Activated T-helper 2 cell treated with anti-CD3 and anti-CD28 coated beads, Interferon-gamma antibody, Interleukin-2, Interleukin-4, amounts not matched to agents 10 μg/mL and 5 μg/mL and 100 μg/mL, durations not matched to agents 14 hours and 24 hours and 36 hours (primary cell): ENCODE results near the gene ZNF792. TPM values are rescaled to one million over a fixed set of nuclear protein-coding genes. Genes with fewer than 3 reads are reported as not detected.
"Not testable (repeated sequence)": the region's sequence is repeated elsewhere in the genome, so short reads cannot be mapped to it uniquely, and the experiment has no call there.

Experiments
- DNase-seq: peaks from one replicate; pipeline ENCODE4 v3.0.0; 2021; ENCODE audit warnings: low spot score
- H3K27ac Mint-ChIP-seq: one replicate; pipeline ENCODE4 v1.8.0; 2021; ENCODE audit warnings: mixed read lengths
- H3K27me3 Mint-ChIP-seq: one replicate; pipeline ENCODE4 v1.8.0; 2021; ENCODE audit warnings: low read depth, mixed read lengths
- H3K36me3 Mint-ChIP-seq: one replicate; pipeline ENCODE4 v1.8.0; 2021; ENCODE audit warnings: low read depth, mixed read lengths
- H3K4me1 Mint-ChIP-seq: one replicate; pipeline ENCODE4 v1.8.0; 2021; ENCODE audit warnings: low read depth, mixed read lengths
- H3K4me3 Mint-ChIP-seq: one replicate; pipeline ENCODE4 v1.8.0; 2021; ENCODE audit warnings: low read depth, mild to moderate bottlenecking, moderate library complexity, mixed read lengths
- H3K9me3 Mint-ChIP-seq: one replicate; pipeline ENCODE4 v1.8.0; 2021; ENCODE audit warnings: mixed read lengths
- intact Hi-C: fragments of 100-400 bp; cut with micrococcal nuclease; formaldehyde crosslinking; loops from one replicate; pipeline ENCODE4 v1.15.1; 2023
- total RNA-seq: library from RNA; stranded (reverse); gene quantifications from 2 replicates; pipeline ENCODE4 v1.2.3, GENCODE V29; 2022

ZNF792 gene
- total RNA-seq, 1 donor from 2014 or later = 10.0 TPM

- Mint-ChIP-seq H3K27me3 (no peaks in the 10 kb centered on the region), H3K4me1 (peaks cover 10% of the 10 kb centered on the region), H3K4me3 (peak overlapping the region; percentile 55), H3K9me3 (no peaks in the 10 kb centered on the region), H3K27ac (no peak overlapping the region), H3K36me3 (peaks cover 14% of the 10 kb centered on the region)
- no peak for DNase-seq
- intact Hi-C loops = no loop called here
Measured at GRCh38 chr19:34926361-34926684, 37.7 kb downstream of the ZNF792 start.

GRCh38 chr19:34925278-34925855 lies 38.7 kb downstream of the ZNF792 start:
- H3K27me3 Mint-ChIP-seq = no peaks in the 10 kb centered on the region
- H3K9me3 Mint-ChIP-seq = peaks cover 5% of the 10 kb centered on the region
- intact Hi-C loops = no loop called here
- H3K27ac Mint-ChIP-seq = no peak overlapping the region
- peaks cover 11% of the 10 kb centered on the region for H3K36me3 Mint-ChIP-seq
- H3K4me1 Mint-ChIP-seq = peaks cover 10% of the 10 kb centered on the region
- DNase-seq = no peak
- no peak overlapping the region for H3K4me3 Mint-ChIP-seq

GRCh38 chr19:34920090-34920786 lies 43.8 kb downstream of the ZNF792 start:
- H3K27ac Mint-ChIP-seq = not testable (repeated sequence)

GRCh38 chr19:34918190-34918589 lies 45.8 kb downstream of the ZNF792 start:
- H3K36me3 Mint-ChIP-seq = no peaks in the 10 kb centered on the region
- no peaks in the 10 kb centered on the region for H3K4me1 Mint-ChIP-seq
- no peak overlapping the region for H3K27ac Mint-ChIP-seq
- peaks cover 44% of the 10 kb centered on the region for H3K9me3 Mint-ChIP-seq
- no peak for DNase-seq
- no peaks in the 10 kb centered on the region for H3K27me3 Mint-ChIP-seq
- intact Hi-C loops = no loop called here
- no peak overlapping the region for H3K4me3 Mint-ChIP-seq

More at GRCh38 chr19:34920090-34920786, 43.8 kb downstream of the ZNF792 start:
- H3K27me3 Mint-ChIP-seq, H3K4me1 Mint-ChIP-seq, intact Hi-C loops, H3K36me3 Mint-ChIP-seq, H3K4me3 Mint-ChIP-seq, DNase-seq: not testable (repeated sequence)
- H3K9me3 Mint-ChIP-seq = peaks cover 38% of the 10 kb centered on the region

DNA sequence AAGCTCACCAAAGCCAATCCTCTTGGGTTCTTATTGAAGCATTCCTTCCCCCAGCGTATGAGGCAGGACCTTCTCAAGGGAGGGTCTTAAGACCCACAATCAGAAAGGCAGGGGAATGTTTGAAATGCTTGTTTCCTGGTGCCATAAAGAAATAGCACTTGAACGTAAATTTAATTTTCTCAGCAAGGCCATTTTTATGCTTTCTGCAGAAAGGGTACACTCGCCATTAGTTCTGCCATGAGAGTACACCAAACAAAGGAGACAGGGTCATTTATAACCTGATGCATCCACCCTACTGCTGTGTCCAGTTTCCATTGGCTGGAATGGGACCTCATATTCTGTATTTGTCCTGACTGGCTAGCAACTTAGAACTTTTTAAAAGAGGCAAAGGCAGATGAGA lies 46.9 kb downstream of the ZNF792 start:
- H3K4me1 Mint-ChIP-seq = not testable (repeated sequence)

GRCh38 chr19:34910770-34911169 lies 53.3 kb downstream of the ZNF792 start:
- Mint-ChIP-seq H3K4me3 (no peak overlapping the region), H3K9me3 (peaks cover 14% of the 10 kb centered on the region), H3K27me3 (peaks cover 12% of the 10 kb centered on the region), H3K27ac (no peak overlapping the region), H3K4me1 (no peaks in the 10 kb centered on the region), H3K36me3 (no peaks in the 10 kb centered on the region)
- no peak for DNase-seq
- intact Hi-C loops = no loop called here

More for the DNA sequence above, 46.9 kb downstream of the ZNF792 start:
- H3K4me3 Mint-ChIP-seq, H3K36me3 Mint-ChIP-seq, H3K27ac Mint-ChIP-seq, intact Hi-C loops, DNase-seq, H3K27me3 Mint-ChIP-seq: not testable (repeated sequence)
- peaks cover 44% of the 10 kb centered on the region for H3K9me3 Mint-ChIP-seq

Other genes with a start within 250 kb of the ZNF792 start
- gene ZNF181, start 230.0 kb downstream of the ZNF792 start, total RNA-seq = 2.6 and 3.4 TPM in 2 replicates
- gene ZNF599, start 191.0 kb downstream of the ZNF792 start, total RNA-seq = 1.9 and 2.0 TPM in 2 replicates
- gene ZNF30, start 37.3 kb downstream of the ZNF792 start, total RNA-seq = 3.3 and 3.5 TPM in 2 replicates
- 260 TPM in 2 replicates for gene GRAMD1A, start 36.1 kb upstream of the ZNF792 start, total RNA-seq
- 2.7 and 3.6 TPM in 2 replicates for gene SCN1B, start 66.2 kb upstream of the ZNF792 start, total RNA-seq
- 0.07 and 0.11 TPM in 2 replicates for gene HPN, start 77.5 kb upstream of the ZNF792 start, total RNA-seq
- gene FXYD3, start 151.6 kb upstream of the ZNF792 start, total RNA-seq = not detected in 2 replicates
- 0.27 TPM in 1 of 2 replicates, not detected in the other for gene LGI4, start 170.8 kb upstream of the ZNF792 start, total RNA-seq
- gene FXYD1, start 174.6 kb upstream of the ZNF792 start, total RNA-seq = 0.71 TPM in 1 of 2 replicates, not detected in the other
- 0.28 TPM in 1 of 2 replicates, not detected in the other for gene FXYD7, start 179.0 kb upstream of the ZNF792 start, total RNA-seq
- 257 and 271 TPM in 2 replicates for gene FXYD5, start 190.5 kb upstream of the ZNF792 start, total RNA-seq